CD4-positive, alpha-beta T cell treated with Interleukin-21 for 1 hour (primary cell): ENCODE measurements around the gene SMIM36.
"Not testable (repeated sequence)": the region's sequence is repeated elsewhere in the genome, so short reads cannot be mapped to it uniquely, and the experiment has no call there.

Experiments used
- DNase-seq: peaks from one replicate; pipeline ENCODE4 v3.0.0-alpha.2; 2020

SMIM36 gene

GRCh38 chr17:55432358-55433028 is 78.8 kb downstream of the SMIM36 start:
- no peak for DNase-seq

GRCh38 chr17:55431914-55432313 is 79.3 kb downstream of the SMIM36 start:
- DNase-seq, result not testable (repeated sequence)

- no peak for DNase-seq
Observed at GRCh38 chr17:55430541-55431288, 80.5 kb downstream of the SMIM36 start.

GRCh38 chr17:55427587-55427882 is 83.7 kb downstream of the SMIM36 start:
- no peak for DNase-seq

- no peak for DNase-seq
Observed at GRCh38 chr17:55426851-55427586, 84.2 kb downstream of the SMIM36 start.

GRCh38 chr17:55424893-55425540 is 86.2 kb downstream of the SMIM36 start:
- no peak for DNase-seq

GRCh38 chr17:55423535-55423934 is 87.7 kb downstream of the SMIM36 start:
- DNase-seq, result no peak

GRCh38 chr17:55422828-55423164 is 88.5 kb downstream of the SMIM36 start:
- not testable (repeated sequence) for DNase-seq

GRCh38 chr17:55421179-55421934 is 89.9 kb downstream of the SMIM36 start, which contains the start of gene MMD:
Gene MMD (minus strand): TSS chr17:55421835. CDS start chr17:55421695, 140 bp downstream.
- no peak for DNase-seq

GRCh38 chr17:55420776-55421178 is 90.5 kb downstream of the SMIM36 start:
- peak; percentile 39 for DNase-seq

GRCh38 chr17:55420067-55420775 is 91.0 kb downstream of the SMIM36 start:
- peak; percentile 59 for DNase-seq

GRCh38 chr17:55418369-55419268 is 92.6 kb downstream of the SMIM36 start:
- DNase-seq, result no peak

GRCh38 chr17:55417411-55418268 is 93.6 kb downstream of the SMIM36 start:
- DNase-seq, result no peak

GRCh38 chr17:55416470-55417052 is 94.7 kb downstream of the SMIM36 start:
- DNase-seq, result no peak

GRCh38 chr17:55416000-55416399 is 95.3 kb downstream of the SMIM36 start:
- no peak for DNase-seq

- DNase-seq, result no peak
Observed at GRCh38 chr17:55414983-55415382, 96.3 kb downstream of the SMIM36 start.

- DNase-seq, result peak; percentile 30
Observed at GRCh38 chr17:55413825-55414489, 97.3 kb downstream of the SMIM36 start.

- no peak for DNase-seq
Observed at GRCh38 chr17:55411463-55411855, 99.8 kb downstream of the SMIM36 start.
